HCT116 (cell line): ENCODE measurements around the gene TNNT2. TPM values are rescaled to one million over a fixed set of nuclear protein-coding genes. Genes with fewer than 3 reads are reported as not detected.

Source experiments
- ATAC-seq: fragments of 200-7000 bp; cut with Tn5 transposase; 2 replicates; pipeline ENCODE4 v1.9.1; 2020; ENCODE audit warnings: mild to moderate bottlenecking, moderate library complexity
- BruUV-seq: library from RNA; stranded (reverse); fragments of 400-500 nt; replicated peaks from 2 replicates; lab custom pipeline; 2021; lab: Mats Ljungman, UMichigan
- CTCF ChIA-PET: fragments of 300-600 bp; sonication (Branson Sonifier 250); formaldehyde crosslinking; loops from one replicate; lab custom pipeline; 2021; ENCODE audit warnings: antibody characterized with exemption; lab: Charles Lee
- POLR2A ChIA-PET: fragments of 300-600, 350-600 bp; sonication (Branson Sonifier 250); formaldehyde crosslinking; loops from one replicate; lab custom pipeline; 2021; ENCODE audit warnings: antibody characterized with exemption; lab: Charles Lee
- RAD21 ChIA-PET, 2 experiments: fragments of 300-600 bp; sonication (Branson Sonifier 250); formaldehyde crosslinking; loops; one replicate each; lab custom pipeline; 2023; ENCODE audit warnings: low total read pairs in 2 of 2; ENCODE audit not compliant: uncharacterized antibody in 2 of 2, unreplicated experiment in 2 of 2, low non-redundant PET in 1 of 2; lab: Charles Lee
- DNase-seq: peaks from one replicate; pipeline ENCODE4 v3.0.0-alpha.2; 2010; ENCODE audit warnings: low read depth, low spot score
- H2AFZ ChIP-seq: fragments of 200-600 bp; shearing (Covaris generic), sonication (generic); 2 replicates; pipeline ENCODE4 v1.6.1; 2017; ENCODE audit warnings: low read depth, mixed run types, mixed read lengths, antibody characterized with exemption, low read length; ENCODE audit not compliant: poor library complexity, severe bottlenecking
- H3K27ac ChIP-seq: 2 replicates; pipeline ENCODE4 v1.5.1; 2012; ENCODE audit warnings: low read depth, low read length
- H3K27me3 ChIP-seq: fragments of 200-600 bp; sonication (generic); 2 replicates; pipeline ENCODE4 v1.6.1; 2016; ENCODE audit warnings: mixed run types, low read length, mixed read lengths; ENCODE audit not compliant: insufficient read depth
- H3K36me3 ChIP-seq, 2 experiments: fragments of 200-500 bp in 1 of 2; fragments of 200-600 bp in 1 of 2; sonication (Bioruptor generic) in 1 of 2; sonication (generic) in 1 of 2; 2 replicates each; pipeline versions ENCODE4 v1.5.1 to v1.6.1; 2014 to 2016; ENCODE audit warnings: low read length in 2 of 2, inconsistent platforms in 1 of 2, mixed read lengths in 1 of 2, mixed run types in 1 of 2; ENCODE audit not compliant: insufficient read depth in 2 of 2, control insufficient read depth in 1 of 2
- H3K4me1 ChIP-seq, 2 experiments: fragments of 200-600 bp in 1 of 2; sonication (generic) in 1 of 2; 2 replicates each; pipeline versions ENCODE4 v1.5.1 to v1.6.1; 2012 to 2017; ENCODE audit warnings: low read length in 2 of 2, inconsistent platforms in 1 of 2, mild to moderate bottlenecking in 1 of 2, mixed read lengths in 1 of 2, mixed run types in 1 of 2, moderate library complexity in 1 of 2; ENCODE audit not compliant: insufficient read depth in 2 of 2, control insufficient read depth in 1 of 2
- H3K4me2 ChIP-seq: fragments of 200-600 bp; sonication (generic); 2 replicates; pipeline ENCODE4 v1.6.1; 2017; ENCODE audit warnings: mixed run types, low read length, mixed read lengths
- H3K4me3 ChIP-seq, 2 experiments: fragments of 200-600 bp in 1 of 2; sonication (generic) in 1 of 2; replicated peaks in 1 of 2; 2 replicates each; pipeline ENCODE4 v1.5.1; 2011 to 2016; ENCODE audit warnings: low read length in 2 of 2, control low read depth in 1 of 2, low read depth in 1 of 2, mild to moderate bottlenecking in 1 of 2, mixed read lengths in 1 of 2, mixed run types in 1 of 2
- H3K79me2 ChIP-seq: fragments of 200-600 bp; sonication (generic); 2 replicates; pipeline ENCODE4 v1.6.1; 2017; ENCODE audit warnings: mild to moderate bottlenecking, mixed run types, low read length, moderate library complexity, mixed read lengths; ENCODE audit not compliant: insufficient read depth
- H3K9ac ChIP-seq: fragments of 200-600 bp; sonication (generic); 2 replicates; pipeline ENCODE4 v1.6.1; 2016; ENCODE audit warnings: low read length, mixed read lengths
- H3K9me2 ChIP-seq: fragments of 200-600 bp; sonication (generic), shearing (Covaris generic); 2 replicates; pipeline ENCODE4 v1.6.1; 2017; ENCODE audit warnings: mixed run types, mild to moderate bottlenecking, moderate library complexity; ENCODE audit not compliant: insufficient read depth
- H3K9me3 ChIP-seq, 2 experiments: fragments of 200-500 bp in 1 of 2; fragments of 200-600 bp in 1 of 2; sonication (Bioruptor generic) in 1 of 2; sonication (generic) in 1 of 2; 2 replicates each; pipeline ENCODE4 v1.6.1; 2014 to 2017; ENCODE audit warnings: low read length in 2 of 2, mixed read lengths in 2 of 2, inconsistent platforms in 1 of 2, low read depth in 1 of 2, mild to moderate bottlenecking in 1 of 2, mixed run types in 1 of 2, moderate library complexity in 1 of 2; ENCODE audit not compliant: control insufficient read depth in 1 of 2, insufficient read depth in 1 of 2
- H4K20me1 ChIP-seq: fragments of 200-600 bp; sonication (generic), shearing (Covaris generic); 2 replicates; pipeline ENCODE4 v1.6.1; 2017; ENCODE audit warnings: mixed run types, mild to moderate bottlenecking, moderate library complexity; ENCODE audit not compliant: insufficient read depth
- CBX3 ChIP-seq: IDR thresholded peaks from 2 replicates; pipeline ENCODE4 v1.6.1; 2012; ENCODE audit warnings: low read depth
- CEBPB ChIP-seq: IDR thresholded peaks from 2 replicates; pipeline ENCODE4 v1.6.1; 2012; ENCODE audit warnings: low read depth
- EGR1 ChIP-seq: IDR thresholded peaks from 2 replicates; pipeline ENCODE4 v1.6.1; 2012; ENCODE audit warnings: low read depth
- ELF1 ChIP-seq: IDR thresholded peaks from 2 replicates; pipeline ENCODE4 v1.6.1; 2012; ENCODE audit warnings: low read depth, borderline replicate concordance
- FOSL1 ChIP-seq: IDR thresholded peaks from 2 replicates; pipeline ENCODE4 v1.6.1; 2012; ENCODE audit warnings: low read depth
- JUND ChIP-seq: IDR thresholded peaks from 2 replicates; pipeline ENCODE4 v1.6.1; 2012
- MAX ChIP-seq: IDR thresholded peaks from 2 replicates; pipeline ENCODE4 v1.6.1; 2012
- POLR2A ChIP-seq: IDR thresholded peaks from 2 replicates; pipeline ENCODE4 v1.7.0; 2011; ENCODE audit warnings: borderline replicate concordance; ENCODE audit not compliant: insufficient read depth, insufficient read length; ENCODE audit errors: extremely low read depth
- POLR2AphosphoS5 ChIP-seq: IDR thresholded peaks from 2 replicates; pipeline ENCODE4 v1.6.1; 2011; ENCODE audit warnings: mild to moderate bottlenecking, low read depth, low read length, moderate library complexity
- RAD21 ChIP-seq: IDR thresholded peaks from 2 replicates; pipeline ENCODE4 v1.6.1; 2012; ENCODE audit warnings: low read depth, mild to moderate bottlenecking
- REST ChIP-seq: IDR thresholded peaks from 2 replicates; pipeline ENCODE4 v1.6.1; 2012; ENCODE audit warnings: low read depth
- SRF ChIP-seq: IDR thresholded peaks from 2 replicates; pipeline ENCODE4 v1.6.1; 2012; ENCODE audit warnings: low read depth
- TCF7L2 ChIP-seq: IDR thresholded peaks from 2 replicates; pipeline ENCODE4 v1.7.0; 2011; ENCODE audit warnings: borderline replicate concordance, inconsistent platforms; ENCODE audit not compliant: insufficient read depth, insufficient read length; ENCODE audit errors: extremely low read depth
- YY1 ChIP-seq: IDR thresholded peaks from 2 replicates; pipeline ENCODE4 v1.6.1; 2011; ENCODE audit warnings: low read length, low read depth, moderate library complexity, mild to moderate bottlenecking; ENCODE audit not compliant: insufficient replicate concordance; ENCODE audit errors: extremely low read depth
- ZNF274 ChIP-seq: fragments of 200-500 bp; sonication (Bioruptor generic); IDR thresholded peaks from 2 replicates; pipeline ENCODE4 v1.6.1; 2014; ENCODE audit warnings: mild to moderate bottlenecking, low read depth, low read length, inconsistent platforms
- intact Hi-C: fragments of 100-400 bp; cut with micrococcal nuclease; formaldehyde crosslinking; loops from 2 replicates; pipeline ENCODE4 v1.10.0; 2022
- total RNA-seq: library from RNA; stranded (reverse); gene quantifications from one replicate; pipeline ENCODE4 v1.2.1, GENCODE V29; 2021; ENCODE audit not compliant: unreplicated experiment

TNNT2 gene
- total RNA-seq, 1 experiment from 2014 or later = 2.0 TPM

- ChIA-PET RAD21 (no interaction called here), CTCF (no interaction called here), POLR2A (no interaction called here)
- intact Hi-C loops = no loop called here
- Histone ChIP-seq H3K27ac (no peak overlapping the region), H3K79me2 (no peaks in the 10 kb centered on the region), H3K4me3 (no peak overlapping the region), H3K4me1 (peaks cover 0 to 10% of the 10 kb centered on the region in 2 experiments; a peak in 2 of 4 replicates), H3K4me2 (no peak overlapping the region), H3K9me2 (no peaks in the 10 kb centered on the region), H3K9ac (no peak overlapping the region), H2AFZ (no peak overlapping the region), H4K20me1 (no peaks in the 10 kb centered on the region), H3K9me3 (no peaks in the 10 kb centered on the region), H3K36me3 (no peaks in the 10 kb centered on the region), H3K27me3 (peaks cover 12% of the 10 kb centered on the region; the same call in 1 of the 2 replicates)
- BruUV-seq = no TSS peak
- TF ChIP-seq YY1 (no peak), RAD21 (no peak), CBX3 (no peak), SRF (no peak), POLR2AphosphoS5 (no peak)
- no peak for ATAC-seq
- DNase-seq = no peak
Observed at GRCh38 chr1:201351617-201352016, 25.9 kb downstream of the TNNT2 start.

- no TSS peak for BruUV-seq
- ChIA-PET CTCF (interaction anchor here (1.8 to 3.4 kb wide), 2 partner anchors 8 to 11 kb away, joined by 4 to 17 read pairs; no protein-coding TSS in a partner anchor), RAD21 (no interaction called here), POLR2A (no interaction called here)
- H3K27me3 ChIP-seq = peaks cover 12% of the 10 kb centered on the region; the same call in 1 of the 2 replicates
- ATAC-seq (no peak), DNase-seq (no peak)
- no peaks in the 10 kb centered on the region for H4K20me1 ChIP-seq
- H3K4me2 ChIP-seq = no peak overlapping the region
- H3K4me1 ChIP-seq = peaks cover 2 to 15% of the 10 kb centered on the region in 2 experiments; a peak in 3 of 4 replicates
- intact Hi-C loops = no loop called here
- no peak overlapping the region for H3K27ac ChIP-seq
- no peaks in the 10 kb centered on the region for H3K79me2 ChIP-seq
- H3K9me3 ChIP-seq = no peaks in the 10 kb centered on the region
- no peak overlapping the region for H3K9ac ChIP-seq
- H3K4me3 ChIP-seq = no peak overlapping the region
- no peak for TF ChIP-seq POLR2AphosphoS5
- no peak for TF ChIP-seq RAD21
- no peak for TF ChIP-seq CEBPB
- no peak for TF ChIP-seq TCF7L2
- no peak for TF ChIP-seq FOSL1
- no peak for TF ChIP-seq EGR1
- no peak for TF ChIP-seq MAX
- TF ChIP-seq POLR2A = no peak
- TF ChIP-seq REST = no peak
- no peak for TF ChIP-seq SRF
- no peak for TF ChIP-seq ELF1
- no peak for TF ChIP-seq JUND
- no peak for TF ChIP-seq ZNF274
- no peaks in the 10 kb centered on the region for H3K9me2 ChIP-seq
- H3K36me3 ChIP-seq = no peaks in the 10 kb centered on the region
- no peak overlapping the region for H2AFZ ChIP-seq
Observed at GRCh38 chr1:201350884-201351283, 26.6 kb downstream of the TNNT2 start.
